ENCODE data around the gene DYRK3.

DNA sequence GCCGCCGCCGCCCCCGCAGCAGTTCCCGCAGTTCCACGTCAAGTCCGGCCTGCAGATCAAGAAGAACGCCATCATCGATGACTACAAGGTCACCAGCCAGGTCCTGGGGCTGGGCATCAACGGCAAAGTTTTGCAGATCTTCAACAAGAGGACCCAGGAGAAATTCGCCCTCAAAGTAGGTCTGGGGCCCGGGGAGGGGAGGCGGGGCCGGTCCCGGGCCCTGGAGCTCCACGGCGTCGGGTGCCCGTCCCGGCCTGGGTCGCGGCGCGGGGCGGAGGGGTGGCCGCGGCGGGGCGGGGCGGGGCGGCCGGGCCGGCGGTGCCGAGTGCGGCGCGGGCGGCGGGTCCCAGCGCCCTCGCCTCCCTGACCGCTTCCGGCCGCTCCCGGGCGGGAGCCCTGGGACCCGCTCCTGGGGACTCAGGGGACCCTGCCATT lies 50.0 kb downstream of the DYRK3 start:
- TF ChIP-seq, protein P1, sequence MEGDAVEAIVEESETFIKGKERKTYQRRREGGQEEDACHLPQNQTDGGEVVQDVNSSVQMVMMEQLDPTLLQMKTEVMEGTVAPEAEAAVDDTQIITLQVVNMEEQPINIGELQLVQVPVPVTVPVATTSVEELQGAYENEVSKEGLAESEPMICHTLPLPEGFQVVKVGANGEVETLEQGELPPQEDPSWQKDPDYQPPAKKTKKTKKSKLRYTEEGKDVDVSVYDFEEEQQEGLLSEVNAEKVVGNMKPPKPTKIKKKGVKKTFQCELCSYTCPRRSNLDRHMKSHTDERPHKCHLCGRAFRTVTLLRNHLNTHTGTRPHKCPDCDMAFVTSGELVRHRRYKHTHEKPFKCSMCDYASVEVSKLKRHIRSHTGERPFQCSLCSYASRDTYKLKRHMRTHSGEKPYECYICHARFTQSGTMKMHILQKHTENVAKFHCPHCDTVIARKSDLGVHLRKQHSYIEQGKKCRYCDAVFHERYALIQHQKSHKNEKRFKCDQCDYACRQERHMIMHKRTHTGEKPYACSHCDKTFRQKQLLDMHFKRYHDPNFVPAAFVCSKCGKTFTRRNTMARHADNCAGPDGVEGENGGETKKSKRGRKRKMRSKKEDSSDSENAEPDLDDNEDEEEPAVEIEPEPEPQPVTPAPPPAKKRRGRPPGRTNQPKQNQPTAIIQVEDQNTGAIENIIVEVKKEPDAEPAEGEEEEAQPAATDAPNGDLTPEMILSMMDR (IDR thresholded peaks at IDR 0.05; ENCODE audit: low read depth, low read length): no peak
- TF ChIP-seq, protein P2, sequence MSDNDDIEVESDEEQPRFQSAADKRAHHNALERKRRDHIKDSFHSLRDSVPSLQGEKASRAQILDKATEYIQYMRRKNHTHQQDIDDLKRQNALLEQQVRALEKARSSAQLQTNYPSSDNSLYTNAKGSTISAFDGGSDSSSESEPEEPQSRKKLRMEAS (IDR thresholded peaks at IDR 0.05; ENCODE audit: low read depth, low read length): no peak

Data from NB4 (cell line).